Measurements from ENCODE around the gene SMC4.
"Not testable (repeated sequence)": the region's sequence is repeated elsewhere in the genome, so short reads cannot be mapped to it uniquely, and the experiment has no call there.

Gene SMC4

DNA sequence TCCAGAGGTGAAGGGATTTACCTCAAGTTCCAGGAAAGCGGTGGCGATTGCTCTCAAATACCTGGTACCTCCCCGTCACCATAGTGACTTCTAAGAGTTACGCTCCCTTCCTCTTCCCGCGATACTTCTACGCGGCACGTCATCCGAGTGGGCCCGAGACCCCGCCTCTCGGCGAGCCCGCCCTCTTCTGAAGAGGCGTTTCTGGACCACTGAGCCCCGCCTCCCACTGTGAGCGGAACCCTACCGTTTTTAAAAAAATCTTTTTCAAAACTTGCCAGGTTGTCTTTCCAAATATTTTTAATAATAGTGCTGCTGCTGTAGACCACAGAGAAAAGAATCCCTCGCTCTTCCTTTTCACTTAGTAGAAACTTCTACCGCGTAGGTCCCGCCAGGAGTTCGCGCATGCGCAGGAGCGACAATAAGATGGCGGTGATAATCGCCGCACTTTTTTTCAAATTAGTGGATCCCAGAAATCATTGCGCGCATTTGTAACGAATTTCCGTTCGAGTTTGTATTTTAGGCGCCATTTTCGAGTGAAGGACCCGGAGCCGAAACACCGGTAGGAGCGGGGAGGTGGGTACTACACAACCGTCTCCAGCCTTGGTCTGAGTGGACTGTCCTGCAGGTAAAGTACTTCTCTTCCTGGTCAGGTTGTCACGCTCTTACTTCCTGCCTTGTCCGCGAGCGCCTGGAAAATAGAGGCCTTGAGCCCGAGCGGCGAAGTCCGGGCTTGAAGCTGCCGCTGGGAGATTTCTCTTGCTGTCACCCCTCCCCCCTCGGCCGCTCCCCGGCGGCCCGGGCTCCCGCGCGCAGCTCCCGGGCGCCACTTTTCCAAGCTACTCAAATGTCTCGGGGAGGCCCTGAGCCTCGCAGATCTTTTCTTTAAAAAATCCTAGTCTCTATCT, at the start of gene SMC4, which contains the start of gene IFT80:
TSS of gene SMC4 (plus strand) at position 526 of the 905 bp plus-strand sequence. CDS start 1,177 bp downstream, outside the sequence.
TSS of gene IFT80 (minus strand) at position 101 of the 905 bp plus-strand sequence. CDS start 14,625 bp downstream, outside the sequence.
- DNase-seq: peak; percentile 95

DNA sequence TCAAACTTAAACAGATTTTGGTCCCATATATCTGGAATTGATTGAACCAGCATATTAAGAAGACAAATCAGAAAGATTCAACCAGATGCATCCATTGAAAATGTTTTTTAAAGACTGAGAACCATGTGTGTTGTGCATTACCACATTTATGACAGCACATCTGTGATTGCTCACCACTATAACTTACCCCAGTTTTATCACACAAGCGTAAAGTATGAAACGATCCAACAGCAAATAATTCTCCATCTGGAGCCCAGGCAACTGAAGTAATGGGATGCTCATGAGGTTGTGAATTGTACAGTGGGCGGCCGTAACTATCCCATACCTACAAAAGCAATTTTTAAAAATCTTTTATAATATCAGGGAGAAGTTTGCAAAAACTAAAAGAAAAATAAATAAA, 43.6 kb upstream of the SMC4 start:
- no peak for DNase-seq

DNA sequence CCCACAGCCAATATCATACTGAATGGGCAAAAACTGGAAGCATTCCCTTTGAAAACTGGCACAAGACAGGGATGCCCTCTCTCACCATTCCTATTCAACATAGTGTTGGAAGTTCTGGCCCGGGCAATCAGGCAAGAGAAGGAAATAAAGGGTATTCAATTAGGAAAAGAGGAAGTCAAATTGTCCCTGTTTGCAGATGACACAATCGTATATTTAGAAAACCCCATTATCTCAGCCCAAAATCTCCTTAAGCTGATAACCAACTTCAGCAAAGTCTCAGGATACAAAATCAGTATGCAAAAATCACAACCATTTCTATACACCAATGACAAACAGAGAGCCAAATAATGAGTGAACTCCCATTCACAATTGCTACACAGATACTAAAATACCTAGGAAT, 36.6 kb upstream of the SMC4 start:
- not testable (repeated sequence) for DNase-seq

DNA sequence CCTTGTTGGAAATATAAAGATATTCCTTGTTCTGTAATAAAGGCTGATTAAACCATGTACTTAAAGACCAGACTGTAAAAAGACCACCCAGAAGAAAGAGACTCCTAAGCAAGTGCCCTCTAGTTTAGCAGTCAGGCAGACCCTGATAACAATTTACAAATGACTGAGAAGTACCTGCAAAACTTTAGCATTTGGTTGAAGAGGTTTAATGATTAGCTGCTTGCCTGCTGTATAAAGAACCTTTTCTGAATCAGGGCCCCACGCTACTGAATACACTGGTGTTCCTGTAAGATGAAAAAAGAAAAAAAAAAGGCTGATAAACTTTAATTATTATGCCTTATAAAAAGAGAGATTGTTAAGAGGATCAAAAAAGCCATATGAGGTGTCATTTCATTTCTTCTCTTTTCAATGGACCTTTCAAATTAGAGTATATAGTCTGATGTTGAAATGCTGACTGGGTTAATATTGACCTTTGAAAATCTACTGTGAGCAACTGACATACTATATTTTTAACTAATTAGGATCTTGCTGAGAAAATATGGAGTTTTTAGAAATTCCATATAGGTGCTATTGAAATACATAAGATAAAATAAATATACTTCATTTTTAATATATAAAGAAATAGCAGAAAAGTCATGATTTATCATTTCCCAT, 33.5 kb upstream of the SMC4 start:
- DNase-seq: no peak

DNA sequence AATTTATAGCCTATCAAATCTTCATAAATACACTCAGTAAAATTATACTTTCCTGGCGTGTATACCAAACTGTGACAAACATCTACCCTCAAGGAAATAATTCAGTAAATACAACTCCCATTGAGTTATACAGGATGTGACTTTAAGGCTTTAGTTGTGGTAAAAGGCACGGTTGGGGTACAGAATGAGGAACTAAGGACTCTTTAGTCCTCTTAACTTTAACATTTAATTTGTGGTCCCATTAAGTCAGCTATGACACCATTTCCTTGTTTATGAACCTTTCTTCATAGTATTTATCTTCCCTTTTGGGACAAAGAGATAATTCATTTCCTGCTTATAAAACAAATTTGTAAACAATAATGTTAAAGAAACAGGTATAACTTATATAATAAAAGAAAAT, 30.6 kb upstream of the SMC4 start:
- DNase-seq: no peak

DNA sequence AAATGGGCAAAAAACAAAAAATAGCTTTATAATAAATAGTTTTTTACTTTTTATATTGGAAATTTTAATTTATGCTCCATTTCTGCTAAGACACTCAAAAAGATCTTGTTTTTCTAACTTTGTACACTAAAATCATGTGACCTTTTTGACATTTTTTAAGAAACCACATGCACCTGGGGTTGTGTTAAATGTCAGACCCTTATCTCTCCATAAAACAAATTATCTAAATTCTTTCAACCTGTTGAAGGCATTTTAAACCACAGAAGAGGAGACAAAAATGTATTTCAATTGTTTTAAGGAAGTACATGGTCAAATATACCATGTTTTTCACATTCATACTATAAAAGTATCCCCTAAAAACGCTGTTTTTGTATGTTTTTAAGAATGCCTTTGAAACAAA, 29.7 kb upstream of the SMC4 start:
- DNase-seq: no peak

DNA sequence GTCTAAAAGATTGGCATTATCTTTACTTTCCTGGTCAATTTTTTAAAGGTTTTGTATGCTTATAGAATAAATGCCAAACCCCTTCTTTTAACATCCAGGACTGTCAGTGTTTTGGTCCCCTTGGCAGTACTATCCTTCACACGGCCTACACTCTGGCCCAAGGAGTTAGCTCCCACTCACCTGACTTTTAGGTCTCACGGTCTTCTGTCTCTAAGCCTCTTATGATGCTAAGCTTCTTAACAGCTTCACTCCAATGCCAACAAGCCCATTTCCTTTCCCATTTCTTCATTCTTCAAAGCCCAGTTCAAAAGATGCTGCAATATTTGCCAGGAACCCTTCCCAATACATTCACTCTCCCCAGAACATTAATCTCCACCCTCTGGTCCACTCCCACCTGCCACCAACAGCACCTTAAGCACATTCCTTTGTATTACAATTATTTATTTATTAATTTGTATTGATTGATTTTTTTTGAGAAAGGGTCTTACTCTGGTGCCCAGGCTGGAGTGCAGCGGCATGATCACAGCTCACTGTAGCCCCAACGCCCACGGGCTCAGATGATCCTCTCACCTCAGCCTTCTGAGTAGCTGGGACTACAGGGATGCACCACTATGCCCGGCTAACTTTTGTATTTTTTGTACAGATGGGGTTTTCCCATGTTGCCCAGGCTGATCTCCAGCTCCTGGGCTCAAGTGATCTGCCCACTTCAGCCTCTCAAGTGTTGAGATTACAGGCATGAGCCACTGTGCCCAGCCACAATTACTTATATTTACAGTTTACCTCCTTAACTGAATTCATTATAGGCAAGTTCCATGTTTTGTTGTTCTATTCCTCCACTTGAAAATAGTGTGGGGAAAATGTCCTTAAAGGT, 28.2 kb upstream of the SMC4 start:
- no peak for DNase-seq

DNA sequence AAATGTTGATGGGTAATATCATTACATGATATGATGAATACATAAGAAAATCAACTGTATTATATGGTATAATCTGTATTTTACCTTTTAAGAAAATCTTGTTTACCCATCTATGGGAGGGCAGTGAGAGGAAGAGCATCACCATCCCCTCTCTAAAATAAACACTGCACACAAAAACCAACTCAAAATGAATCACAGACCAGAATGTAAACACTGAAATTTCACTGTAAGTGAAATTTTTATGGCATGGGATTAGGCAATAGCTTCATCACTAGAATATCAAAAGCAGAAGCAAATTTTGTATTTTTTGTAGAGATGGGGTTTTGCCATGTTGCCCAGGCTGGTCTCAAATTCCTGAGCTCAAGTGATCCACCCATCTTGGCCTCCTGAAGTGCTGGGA, 26.7 kb upstream of the SMC4 start:
- DNase-seq: no peak

DNA sequence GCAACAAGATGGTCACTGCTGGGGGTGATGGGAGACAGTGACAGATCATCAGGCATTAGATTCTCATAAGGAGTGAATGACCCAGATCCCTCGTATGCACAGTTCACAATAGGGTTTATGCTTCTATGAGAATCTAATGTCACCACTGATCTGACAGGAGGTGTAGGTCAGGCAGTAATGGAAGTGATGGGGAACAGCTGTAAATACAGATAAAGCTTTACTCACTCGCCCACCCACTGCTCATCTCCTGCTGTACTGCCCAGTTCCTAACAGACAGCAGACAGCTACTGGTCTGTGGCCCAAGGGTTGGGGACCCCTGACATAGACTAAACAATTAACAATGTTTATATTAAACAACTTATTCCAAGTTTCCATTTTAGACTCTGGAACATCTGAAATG, 25.8 kb upstream of the SMC4 start:
- DNase-seq: no peak

DNA sequence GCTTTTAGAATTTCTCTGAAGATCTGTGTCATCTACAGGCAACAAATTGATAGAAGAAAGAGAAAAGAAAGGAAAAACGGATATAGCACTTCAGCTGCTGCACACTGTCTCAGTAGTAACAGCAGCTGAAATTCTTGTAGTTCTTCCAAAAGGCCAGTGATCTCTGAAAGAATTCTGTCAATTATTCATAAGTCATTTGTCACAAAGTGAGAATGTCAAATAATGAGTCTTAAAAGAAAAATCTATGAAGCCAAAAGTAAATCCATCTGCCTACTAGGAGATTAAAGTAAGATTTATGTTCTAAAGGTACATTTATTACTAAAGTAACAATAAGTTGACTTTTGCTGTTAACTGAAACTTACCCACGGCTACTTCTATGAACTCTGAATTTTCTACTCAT, 25.0 kb upstream of the SMC4 start:
- no peak for DNase-seq

DNA sequence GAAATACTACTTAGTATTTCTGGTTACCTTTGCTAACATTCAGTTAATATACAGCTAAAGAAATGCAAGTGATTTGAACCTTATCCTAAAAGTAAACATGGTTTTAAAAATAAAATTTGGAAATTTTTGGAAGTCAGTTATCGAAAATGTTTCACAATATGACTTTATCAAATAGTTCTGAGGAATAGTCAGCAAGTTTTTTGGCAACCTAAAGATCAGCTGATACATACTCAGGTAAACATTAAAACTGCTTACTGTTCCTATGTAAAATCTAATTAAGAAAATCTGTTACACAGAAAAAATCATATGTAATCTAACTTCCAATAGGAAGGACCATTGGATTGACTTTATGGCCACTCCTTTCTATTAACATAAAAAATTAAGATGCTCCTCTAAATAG, 24.5 kb upstream of the SMC4 start:
- no peak for DNase-seq

DNA sequence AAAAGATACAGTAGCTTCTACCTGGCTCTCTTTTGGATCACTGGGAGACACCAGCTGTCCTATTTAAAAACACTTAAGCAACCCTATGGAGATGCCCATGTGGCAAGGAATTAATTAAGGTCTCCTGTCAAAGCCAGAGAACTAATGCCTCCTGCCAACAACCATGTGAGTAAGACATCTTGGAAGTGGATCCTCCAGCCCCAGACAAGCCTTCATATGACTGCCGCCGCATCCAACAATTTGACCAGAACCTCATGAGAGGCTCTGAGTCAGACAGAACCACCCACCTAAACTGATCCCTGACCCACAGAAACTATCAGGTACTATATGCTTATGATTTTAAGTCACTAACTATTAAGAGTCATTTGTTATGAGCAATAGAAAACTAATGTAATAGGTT, 22.8 kb upstream of the SMC4 start:
- no peak for DNase-seq

DNA sequence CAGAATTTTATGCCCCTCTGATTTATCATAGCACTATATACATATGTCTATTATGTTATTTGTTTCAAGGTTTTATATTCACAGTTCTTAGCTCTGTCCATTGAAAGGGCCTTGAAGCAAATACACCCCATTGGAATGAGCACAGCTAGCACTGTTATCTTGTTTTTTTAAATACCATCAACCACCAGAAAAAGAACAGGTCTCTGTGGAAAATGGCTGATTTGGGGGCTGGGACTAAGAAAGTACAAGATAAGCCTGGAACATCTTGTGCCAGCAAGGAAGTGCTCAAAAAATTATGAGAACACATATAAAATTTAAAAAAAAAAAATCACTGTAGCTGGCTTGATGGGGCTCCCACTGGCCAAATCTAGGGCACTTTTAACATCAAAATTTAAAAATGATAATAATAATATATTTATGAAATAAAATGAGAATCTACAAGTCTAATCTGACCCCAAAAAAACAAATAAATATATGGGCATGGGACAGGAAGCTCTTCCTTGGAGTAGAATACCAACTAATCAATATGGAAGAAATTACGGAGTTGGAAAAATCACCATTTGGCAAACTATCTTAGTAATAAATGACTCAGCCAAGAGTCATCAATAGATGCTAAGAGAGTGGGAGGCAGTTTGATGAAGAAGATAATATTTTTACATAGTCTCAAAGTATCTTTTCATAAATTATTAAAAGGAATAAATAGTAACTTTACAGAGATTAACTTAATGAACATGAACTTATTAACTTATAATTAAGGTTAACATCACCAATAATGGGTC, 20.9 kb upstream of the SMC4 start:
- no peak for DNase-seq

DNA sequence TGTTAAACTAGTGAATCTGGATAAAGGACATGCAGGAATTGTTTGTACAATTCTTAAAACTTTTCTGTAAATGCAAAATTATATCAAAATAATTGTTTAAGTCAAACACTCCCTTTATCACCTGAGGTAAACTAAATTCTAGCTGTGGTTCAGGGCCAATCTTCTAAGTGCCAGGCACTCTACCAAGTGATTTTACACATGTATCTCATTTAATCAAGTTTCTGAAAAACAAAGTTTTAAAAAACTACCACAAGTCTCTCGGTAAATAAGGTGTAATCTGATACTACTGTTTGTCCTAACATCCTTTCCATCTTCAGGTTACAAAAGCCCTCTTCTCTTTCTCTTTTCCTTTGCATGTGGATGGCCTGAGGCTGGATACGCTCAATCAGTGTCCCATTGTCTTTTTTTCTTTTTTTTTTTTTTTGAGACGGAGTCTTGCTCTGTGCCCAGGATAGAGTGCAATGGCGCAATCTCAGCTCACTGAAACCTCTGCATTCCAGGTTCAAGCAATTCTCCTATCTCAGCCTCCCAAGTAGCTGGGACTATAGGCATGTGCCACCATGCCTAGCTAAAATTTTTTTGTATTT, 19.7 kb upstream of the SMC4 start:
- no peak for DNase-seq

DNA sequence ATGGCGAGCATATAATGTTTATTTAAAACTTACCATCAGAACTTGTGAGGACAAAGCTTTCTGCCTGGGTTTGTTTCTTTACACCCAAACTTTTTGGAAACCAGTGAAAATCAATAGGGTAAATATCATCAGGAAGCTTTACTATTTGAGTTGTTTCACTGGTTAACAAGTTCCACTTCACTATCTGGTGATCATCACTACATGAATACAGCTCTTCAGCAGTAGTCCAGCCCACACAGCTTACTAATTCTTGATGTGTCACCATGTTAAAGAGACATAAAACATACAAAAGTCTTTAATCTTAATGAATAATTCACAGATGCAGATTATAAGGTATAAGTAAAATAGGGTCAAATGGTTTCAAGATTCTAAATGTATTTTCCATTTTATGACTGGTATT, 18.0 kb upstream of the SMC4 start:
- DNase-seq: no peak

DNA sequence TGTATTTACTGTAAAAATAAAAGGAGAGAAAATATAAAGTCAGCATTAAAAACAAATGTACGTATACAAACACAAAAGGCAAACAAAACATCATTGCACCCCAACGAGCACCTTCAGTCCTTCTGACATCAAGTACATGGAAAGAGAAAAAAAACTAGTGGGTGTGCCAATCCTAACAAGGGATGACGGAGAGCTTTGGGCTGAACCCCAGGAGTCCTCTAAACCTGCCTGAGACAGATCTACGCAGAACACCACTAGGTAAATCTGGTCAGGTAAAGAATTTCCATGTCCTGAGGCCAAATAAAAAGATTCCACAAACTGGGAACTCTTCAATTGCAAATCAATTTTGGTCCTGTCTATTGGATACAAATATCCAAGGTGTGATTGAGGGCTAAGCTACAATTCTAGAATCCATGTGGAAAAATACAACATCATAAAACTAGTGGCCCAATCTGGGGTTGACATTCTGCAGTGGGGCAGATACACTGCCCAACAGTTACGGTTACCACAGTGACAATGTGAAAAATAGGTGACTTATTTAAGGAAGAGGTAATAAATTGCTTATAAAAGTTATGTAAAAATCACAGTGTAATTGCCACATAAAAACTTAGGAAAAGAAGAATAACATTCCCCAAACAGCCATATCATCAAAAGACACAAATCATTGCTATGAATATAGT, 14.7 kb upstream of the SMC4 start:
- no peak for DNase-seq

DNA sequence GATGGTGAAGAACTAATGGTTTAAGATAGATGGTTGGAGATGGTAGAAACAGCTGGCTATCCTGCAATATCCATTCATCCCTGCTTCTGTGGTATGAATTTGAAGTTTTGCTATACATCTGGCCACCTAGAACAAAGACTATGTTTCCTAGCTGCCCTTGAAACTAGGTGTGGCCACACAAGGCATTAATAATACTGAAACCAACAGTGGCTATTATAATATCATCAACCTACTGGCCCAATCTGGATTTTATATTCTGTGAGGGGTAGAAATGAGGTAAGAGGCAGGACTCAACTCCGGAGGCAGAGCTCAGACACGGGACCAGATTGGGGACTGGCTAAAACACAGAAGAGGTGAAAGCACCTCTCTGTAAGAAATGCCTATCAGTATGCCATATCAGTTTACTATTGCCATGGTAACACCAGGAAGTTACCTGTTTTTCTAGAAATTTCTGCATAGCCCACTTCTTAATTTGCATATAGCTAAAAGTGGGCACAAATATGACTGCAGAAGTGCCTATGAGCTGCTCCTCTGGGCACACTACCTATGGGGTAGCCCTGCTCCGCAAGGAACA, 8.8 kb upstream of the SMC4 start:
- no peak for DNase-seq

DNA sequence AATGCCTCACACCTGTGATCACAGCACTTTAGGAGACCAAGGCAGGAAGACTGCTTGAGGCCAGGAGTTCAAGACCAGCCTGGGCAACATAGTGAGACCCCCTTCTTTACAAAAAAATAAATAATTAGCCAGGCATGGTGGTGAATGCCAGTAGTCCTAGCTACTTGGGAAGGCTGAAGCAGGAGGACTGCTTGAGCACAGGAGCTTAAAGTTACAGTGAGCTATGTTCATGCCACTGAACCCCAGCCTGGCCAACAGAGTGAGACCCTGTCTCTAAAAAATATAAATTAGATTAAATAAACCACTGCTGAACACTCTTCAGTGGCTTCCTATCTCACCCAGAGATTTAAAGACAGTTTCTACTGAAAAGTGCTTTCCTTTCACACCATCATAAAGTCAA, 6.7 kb upstream of the SMC4 start:
- no peak for DNase-seq

DNA sequence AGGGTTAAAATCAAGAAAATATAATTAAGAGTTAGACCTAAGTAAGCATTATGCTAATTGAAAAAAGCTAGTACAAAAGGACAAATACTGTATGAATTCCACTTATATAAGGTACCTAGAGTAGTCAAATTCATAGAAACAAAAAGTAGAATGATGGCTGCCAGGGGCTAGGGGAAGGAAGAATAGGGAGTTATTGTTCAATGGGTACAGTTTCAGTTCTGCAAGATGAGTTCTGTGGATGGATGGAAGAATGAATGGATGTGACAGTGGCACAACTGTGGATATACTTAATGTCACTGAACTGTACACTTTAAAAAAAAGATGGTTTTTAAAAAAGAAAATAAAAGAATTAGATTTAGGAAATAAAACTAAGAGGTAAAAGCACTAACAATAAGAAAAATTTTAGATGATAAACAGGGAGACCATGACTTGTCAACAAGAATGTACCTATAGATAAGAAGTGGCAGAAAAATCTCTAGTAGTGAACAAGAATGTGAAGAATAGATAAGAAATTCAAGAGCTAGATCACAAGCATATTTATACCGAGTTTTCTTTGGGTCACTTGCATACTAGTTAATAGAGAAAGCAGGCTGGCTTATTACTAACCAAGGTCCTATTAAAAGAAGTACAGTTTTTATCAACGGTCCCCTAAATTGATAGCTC, 6.0 kb upstream of the SMC4 start:
- DNase-seq: no peak

DNA sequence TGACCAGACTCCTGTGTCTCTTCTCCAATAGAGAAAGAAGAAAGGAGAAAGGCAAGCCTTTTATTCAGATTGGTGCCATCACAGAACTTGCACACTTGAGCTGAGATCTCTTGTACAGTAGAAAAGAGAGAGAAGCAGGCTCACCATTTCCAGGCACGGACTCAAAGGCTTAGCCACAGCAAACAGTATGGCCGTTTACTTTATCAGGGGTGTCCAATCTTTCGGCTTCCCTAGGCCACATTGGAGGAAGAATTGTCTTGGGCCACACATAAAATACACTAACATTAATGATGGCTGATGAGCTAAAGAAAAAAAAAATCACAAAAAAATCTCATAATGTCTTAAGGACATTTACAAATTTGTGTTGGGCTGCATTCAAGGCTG, 5.4 kb upstream of the SMC4 start:
- DNase-seq: no peak

DNA sequence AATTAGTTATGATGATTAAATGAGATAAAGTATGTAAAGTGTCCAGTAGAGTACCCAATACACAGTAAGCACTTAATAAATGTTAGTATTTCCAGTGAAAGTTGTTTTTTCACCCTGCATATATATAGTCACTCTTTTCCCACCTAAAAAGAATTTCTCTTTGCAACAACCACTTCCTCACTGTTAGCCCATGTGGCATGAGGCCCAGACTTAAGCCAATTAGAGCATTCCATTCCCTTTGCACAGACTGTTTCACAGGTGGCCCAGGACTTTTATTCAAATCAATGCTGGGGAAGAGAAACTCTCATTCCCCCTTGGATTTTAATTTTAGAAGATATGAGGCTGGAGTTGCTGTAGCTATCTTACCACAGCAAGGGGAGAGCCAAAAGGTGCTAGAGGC, 4.2 kb upstream of the SMC4 start:
- no peak for DNase-seq

Measured in activated CD4-positive, alpha-beta T cell treated with anti-CD3 and anti-CD28 coated beads for 1 hour (primary cell).